HG03108 (cell line): ENCODE data around the gene ABCA5.
A peak's percentile ranks its signal among the peaks of the same experiment; 100 is the strongest.

Experiments used
- ATAC-seq: cut with Tn5 transposase; IDR thresholded peaks from one replicate; pipeline ENCODE4 v1.9.1; 2021; ENCODE audit warnings: moderate library complexity; ENCODE audit not compliant: unreplicated experiment

ABCA5 gene

DNA sequence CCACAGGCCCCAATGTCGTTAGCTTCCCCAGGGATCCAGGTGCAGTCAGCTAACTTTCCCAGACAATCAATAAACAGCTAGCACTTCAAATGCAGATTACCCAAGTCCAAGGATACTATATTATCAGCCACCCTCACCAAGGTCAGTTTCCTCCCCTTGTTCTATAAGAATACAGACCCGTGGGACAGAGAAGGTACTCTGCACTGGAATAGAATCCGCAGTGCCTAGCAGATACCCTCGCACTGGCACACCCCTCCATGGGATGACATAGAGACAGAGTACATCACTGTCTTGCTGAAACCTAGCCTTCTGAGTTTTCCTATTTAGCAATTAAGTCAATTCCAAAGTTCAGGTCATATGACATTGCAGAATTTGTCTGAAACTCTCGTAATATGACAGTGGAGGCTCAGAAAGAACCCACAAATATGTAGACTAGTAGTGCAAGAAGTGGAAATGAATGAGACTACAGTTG is 58.4 kb downstream of the ABCA5 start:
- no peak for ATAC-seq

DNA sequence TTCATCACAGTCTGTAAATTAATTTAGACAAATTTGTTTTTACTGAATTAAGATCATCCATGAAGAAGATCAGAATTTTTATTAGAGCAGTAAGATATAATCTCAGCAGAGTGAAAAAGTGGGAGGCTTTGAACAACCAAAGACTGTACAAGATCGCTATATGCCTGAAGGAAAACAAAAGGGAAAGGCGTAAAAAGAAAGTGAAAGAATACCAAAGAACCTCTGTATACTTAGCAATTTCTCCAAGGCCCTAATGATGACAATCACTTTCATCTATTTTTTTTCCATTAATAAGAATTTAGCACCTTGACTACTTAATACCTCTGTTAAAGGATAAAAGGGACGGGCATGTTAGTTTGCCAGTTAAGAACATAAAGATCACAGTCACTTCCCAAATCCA is 59.7 kb downstream of the ABCA5 start:
- ATAC-seq = no peak

DNA sequence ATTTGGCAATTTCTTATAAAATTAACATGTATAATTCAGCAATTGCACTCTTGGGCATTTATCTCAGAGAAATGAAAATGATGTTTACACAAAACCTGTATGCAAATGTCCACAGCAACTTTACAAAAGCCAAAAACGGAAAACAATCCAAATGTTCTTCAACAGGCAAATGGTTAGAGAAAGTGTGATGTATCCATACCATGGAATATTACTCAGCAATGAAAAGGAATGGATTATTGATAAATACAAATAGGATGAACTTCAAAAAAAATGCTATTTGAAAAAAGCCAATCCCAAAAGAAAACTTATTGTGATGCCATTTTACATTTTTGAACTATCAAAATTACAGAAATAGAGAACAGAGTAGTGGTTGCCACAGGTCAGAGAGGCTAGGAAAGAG is 61.1 kb downstream of the ABCA5 start:
- no peak for ATAC-seq

DNA sequence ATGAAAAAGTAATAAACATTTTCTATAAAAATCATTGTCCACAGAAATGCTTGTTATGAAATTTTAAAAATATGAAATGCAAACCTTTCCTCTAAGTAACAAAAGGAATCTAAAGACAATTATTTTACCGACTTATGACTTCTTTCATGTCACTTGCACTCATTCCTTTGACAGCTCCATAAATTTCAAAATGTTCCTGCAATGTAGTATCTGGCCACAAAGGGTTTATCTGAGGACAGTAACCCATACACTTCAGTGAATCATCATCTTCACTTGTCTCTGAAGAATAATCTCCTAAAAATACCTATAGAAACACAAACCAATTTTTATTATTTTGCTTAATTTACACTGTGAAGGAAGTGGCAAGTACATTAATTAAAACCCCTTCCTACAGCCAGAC is 72.7 kb downstream of the ABCA5 start:
- ATAC-seq = no peak

DNA sequence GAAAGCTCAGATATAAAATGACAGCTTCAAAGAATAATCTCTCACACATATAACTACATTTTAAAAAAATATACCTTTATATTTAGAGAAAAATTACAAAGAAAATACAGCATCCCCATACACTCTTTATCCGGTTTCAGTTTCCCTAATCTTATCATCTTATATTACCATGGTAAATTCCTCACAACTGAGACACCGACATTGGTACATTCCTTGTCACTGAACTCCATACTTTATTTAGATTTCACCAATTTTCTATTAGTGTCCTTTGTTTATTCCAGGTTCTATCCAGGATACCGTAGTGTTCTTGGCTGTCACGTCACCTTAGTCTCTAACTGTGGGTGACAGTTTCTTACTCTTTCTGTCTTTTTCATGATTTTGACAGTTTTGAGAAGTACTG is 76.3 kb downstream of the ABCA5 start:
- ATAC-seq = no peak

DNA sequence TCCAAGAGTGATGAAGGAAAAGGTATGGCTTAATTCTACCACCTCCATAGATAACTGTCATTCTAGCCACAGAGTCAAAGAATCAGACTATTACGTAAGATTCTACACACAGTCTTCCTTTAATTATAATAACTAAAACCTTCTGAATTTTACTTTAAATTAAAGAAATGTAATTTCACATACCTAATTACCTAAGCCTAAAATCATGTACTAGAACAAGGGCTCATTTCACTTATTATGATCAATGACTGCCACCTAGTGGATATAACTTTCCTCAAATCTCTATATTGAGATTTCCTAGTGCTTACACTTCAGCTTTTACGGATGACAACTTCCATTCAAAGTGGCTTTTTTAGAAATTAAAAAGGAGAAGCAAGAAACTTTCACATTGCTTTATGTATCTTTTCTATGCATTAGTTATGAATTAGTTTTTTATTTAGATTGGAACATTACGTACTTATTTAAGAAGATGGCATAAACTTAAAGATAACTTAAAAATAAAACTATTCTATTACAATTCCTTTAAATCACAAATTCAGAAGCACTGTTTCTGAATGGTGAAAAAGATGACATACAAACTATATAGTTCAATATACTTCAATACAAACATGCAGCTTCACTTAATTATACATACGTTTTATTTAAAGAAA is 80.1 kb downstream of the ABCA5 start:
- peak; percentile 64 for ATAC-seq

DNA sequence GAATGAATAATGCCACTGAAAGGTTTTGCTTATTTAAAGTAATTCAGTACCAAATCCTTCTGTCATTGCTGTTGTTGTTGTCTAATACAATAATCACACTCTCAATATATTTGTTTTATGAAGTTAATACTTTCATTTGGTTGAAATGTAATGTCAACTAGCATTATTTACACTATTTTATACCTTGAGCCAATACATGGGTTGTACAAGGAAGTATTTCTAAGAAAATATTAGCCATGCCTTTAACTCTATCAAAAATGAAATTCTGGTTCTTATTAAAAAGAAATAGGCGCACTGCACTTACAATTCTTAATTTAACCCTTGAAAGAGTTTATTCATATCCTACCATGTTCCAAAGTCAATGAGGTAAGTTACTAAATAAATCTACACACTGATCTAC is 80.7 kb downstream of the ABCA5 start:
- ATAC-seq = no peak

DNA sequence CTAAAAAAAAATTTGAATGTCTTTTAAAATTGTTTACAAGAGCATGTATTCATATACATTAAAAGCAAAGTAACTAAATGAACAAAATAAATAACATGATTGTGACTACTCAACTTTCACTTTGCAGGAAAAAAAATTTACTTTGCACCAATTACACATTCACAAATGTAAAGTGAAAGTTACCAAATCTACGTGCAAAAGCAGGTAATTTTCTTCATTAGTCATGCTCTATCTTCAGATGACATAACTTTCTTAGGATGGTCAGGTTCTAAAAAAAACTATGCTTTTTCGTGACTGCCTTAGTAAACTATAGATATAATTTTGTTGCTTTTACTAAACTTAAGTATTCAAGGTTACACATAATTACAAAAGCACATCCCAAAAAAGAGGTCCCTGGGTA is 81.3 kb downstream of the ABCA5 start:
- no peak for ATAC-seq

DNA sequence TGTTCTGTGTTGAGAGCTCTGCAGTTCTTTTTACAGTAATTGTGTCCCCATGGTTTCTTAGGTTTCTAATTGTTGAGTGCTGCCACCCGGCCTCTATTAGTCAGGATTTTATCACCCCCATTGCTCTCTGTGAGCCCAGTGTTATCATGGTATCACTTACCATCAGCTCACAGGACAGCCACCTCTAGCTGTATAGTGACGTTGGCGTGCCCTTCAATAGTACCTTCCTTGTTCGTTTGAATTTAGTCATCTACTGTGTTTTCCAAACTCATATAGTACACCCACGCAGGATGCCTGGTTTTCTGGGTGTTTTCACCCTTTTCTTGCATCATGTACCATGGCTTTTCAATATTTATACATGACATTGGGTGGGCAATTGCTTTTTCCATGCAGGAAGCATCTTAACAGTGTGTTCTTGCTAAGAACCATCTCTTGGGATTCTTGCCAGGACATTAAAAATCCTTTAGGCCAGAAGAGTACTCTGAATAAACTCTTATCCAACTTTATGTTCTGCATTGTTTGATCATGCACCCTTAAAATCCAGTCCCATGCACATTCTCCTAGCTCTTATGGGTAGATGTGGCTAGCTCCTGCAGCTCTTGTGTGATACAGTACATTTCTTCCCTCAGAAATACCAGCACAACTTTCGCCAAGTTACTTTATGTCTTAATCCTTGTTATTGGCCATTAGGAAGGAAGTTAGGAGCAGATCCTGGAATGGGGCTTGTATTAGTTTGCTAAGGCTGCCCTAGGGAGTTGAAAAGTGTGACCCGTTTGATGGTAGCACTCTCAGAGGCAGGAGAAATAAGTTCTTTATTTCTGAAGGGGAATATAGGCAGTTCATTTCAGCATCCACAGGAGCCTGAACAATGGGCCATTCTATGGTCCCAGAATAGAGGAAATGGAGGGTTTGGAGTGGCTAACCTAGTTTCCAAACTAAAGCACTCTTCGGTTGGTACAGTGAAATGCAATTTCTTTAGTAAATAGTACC is 87.0 kb downstream of the ABCA5 start:
- no peak for ATAC-seq

DNA sequence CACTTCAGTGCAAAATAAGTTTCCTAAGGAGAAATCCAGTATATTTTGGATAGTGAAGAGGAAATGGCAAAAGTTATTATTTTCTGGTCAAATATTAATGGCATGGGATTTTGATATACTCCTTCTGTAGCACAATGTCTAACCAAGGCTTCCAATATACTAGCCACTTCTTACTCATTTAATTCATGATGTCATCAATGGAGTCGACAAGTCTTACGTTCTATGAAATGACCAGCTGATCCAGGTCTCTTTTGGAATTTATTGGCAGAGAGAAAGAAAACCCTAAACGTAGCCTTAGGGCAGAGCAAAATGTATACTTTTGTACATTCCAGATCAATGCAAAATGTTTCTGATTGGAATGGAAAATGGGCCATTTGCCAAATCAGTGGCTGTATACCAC is 90.0 kb downstream of the ABCA5 start:
- no peak for ATAC-seq

DNA sequence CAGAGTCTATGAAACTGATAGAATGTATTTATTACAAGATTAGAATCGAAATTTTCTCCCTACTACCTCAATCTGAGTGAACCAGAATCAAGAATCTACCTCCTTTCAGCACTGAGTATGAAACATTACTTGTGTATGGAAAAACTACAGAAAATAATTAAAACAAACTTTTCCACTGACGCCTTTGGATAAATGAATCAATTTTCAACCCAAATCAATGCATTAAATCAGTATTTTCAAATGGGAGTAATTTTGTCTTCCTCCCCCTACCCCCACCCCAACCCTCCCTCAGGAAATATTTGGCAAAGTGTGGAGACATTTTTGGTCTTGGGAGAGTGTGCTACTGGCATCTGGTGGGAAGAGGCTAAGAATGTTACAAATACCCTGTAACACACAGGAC is 90.5 kb downstream of the ABCA5 start:
- ATAC-seq = no peak

DNA sequence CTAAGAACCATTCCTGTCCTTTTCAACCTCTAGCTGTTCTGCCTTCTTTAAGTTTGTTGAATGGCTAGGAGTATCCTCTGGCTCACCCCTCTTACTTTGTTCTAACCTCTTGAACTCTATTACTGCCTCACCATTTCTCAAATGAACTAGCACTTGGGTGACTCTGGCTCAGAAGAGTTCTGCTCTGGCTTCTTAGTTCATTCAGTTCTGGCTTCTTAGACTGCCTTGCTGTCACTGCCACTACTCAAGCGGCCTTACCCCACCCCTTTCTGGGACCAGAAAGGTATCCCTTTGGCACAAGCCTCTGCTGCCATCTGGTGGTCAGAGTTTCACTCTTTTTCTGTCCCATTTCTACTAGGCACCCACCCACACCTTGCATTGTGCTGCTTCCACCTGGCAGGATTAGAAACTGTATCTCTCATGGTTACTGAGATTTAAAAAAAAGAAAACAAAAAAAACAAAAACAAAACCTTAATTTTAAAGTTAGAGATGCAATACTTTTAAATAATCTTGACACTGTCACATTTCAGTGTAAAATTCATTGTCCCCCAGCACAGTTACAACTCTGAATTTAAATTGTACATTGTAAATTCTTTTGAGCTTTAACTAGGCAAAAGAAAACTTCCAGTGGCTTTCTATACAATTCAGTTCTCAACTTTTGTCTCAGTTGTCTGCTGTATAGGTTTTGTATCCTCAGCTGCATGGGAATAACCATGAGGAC is 91.4 kb downstream of the ABCA5 start:
- peak; percentile 79 for ATAC-seq

DNA sequence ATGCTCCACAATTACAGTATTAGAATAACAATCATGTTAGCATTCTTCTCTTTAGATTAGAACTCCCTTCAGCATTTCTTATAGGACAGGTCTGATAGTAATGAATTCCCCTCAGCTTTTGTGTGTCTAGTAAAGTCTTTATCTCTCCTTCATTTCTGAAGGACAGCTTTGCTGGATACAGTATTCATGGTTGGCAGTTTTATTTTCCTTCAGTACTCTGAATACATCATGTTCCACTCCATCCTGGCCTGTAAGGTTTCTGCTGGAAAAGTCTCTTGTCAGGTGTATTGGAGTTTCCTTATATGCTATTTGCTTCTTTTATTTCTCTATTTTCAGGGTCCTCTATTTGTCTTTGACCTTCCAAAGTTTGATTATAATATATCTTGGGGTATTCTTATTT is 94.3 kb downstream of the ABCA5 start:
- ATAC-seq = no peak

DNA sequence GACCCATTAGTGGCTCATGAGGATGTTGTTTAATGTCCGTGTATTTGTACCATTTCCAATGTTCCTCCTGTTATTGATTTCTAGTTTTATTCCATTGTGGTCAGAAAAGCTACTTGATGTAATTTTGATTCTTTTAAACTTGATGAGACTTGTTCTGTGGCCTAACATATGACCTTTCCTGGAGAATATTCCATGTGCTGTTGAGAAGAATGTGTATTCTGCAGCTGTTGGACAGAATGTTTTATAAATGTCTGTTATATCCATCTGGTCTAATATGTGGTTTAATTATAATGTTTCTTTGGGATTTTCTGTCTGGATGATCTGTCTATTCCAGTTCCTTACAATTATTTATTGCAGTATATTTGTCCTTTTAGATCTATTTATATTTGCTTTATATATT is 95.4 kb downstream of the ABCA5 start:
- no peak for ATAC-seq

DNA sequence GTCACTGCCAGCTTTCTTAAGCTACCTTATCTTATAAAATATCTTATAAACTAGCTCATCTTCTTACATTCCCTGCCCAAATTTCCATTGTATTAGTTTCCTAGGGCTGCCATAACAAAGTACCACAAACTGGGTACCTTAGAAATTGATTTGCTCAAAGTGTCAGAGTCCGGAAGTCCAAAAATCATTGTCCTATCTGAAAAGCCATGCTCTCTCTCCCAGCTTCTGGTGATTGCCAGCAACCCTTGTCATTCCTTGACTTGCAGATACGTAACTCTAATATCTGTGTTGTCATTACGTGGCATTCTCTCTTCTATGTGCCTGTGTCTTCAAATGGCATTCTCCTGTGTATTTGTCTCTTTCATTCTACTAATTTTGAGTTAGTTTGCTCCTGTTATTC is 96.0 kb downstream of the ABCA5 start:
- ATAC-seq = no peak

DNA sequence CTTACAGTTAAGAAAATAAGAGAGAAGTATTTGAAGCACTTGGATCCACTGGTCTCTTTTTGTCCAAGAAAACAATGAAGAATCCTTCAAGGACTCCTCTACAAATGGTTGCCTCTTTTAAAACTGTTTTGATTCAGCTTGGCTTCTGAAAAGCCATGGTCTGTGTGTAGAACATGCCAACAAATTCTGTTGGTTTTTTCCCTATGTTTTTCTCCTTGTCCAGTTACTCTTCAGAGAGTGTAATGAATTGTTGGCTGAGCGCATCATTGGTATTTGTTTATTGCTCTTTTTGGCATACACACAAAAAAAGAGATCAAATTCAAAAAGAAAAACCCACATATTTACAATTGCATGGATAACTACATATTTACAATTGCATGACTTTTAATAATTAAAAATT is 98.4 kb downstream of the ABCA5 start, which contains the start of gene ABCA10:
ABCA10 (minus strand) TSS at position 249 of the 400 bp plus-strand sequence. CDS start 3,466 bp downstream, outside the sequence.
- no peak for ATAC-seq

DNA sequence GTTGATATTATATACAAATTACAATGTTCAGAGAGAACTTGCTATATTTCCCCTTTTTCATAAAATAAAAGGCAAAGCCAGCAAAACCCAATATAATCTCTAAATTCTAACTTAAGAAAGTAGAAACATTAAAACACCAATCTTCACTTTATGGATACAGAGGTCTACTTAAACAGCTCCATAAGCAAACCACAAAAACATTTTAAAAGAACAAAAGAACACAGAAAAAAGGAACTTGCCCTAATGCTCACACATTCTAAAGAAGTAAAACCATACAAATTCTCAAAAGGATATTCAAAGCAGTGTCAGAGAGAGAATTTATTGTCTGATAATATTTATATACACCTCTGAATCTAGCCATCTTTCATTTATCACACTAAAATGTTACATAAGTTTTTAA is 98.9 kb downstream of the ABCA5 start:
- ATAC-seq = no peak

DNA sequence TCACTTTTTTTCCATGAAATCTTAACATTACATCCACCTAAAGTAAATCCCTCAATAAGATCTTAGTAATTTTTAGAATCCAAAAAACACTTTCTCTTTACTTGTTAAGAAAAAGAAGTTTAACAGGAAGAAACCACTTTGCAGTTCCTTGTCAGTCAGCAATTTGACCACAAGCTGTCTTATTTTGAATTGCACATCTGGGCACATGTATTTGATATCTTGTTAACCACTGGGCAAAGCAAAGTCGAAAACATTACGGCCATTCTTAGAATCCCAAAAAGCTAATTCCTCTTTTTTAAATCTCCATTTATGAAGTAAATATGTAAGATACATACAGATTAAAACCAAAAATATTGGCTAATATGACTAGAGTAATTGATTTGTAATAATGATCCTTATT is 99.4 kb downstream of the ABCA5 start:
- no peak for ATAC-seq

DNA sequence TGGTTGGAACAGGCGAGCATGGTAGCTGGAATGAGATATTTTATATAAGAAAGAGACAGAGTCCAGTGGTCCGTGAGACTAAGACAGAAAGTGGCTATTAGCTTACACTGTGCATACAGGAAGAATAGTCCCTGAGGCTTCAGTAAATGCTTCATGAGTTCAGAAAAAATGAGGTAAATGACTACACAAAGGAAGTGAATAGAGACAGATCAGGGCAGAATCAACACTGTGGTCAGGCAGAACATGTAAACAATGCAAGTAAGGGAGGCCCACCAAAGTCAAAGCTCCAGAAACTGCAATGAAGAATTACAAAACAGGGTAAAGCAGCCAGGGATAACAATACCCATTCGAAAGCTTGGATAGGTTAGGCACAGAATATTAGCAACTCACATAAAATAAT is 103.1 kb downstream of the ABCA5 start:
- ATAC-seq = peak; percentile 90

DNA sequence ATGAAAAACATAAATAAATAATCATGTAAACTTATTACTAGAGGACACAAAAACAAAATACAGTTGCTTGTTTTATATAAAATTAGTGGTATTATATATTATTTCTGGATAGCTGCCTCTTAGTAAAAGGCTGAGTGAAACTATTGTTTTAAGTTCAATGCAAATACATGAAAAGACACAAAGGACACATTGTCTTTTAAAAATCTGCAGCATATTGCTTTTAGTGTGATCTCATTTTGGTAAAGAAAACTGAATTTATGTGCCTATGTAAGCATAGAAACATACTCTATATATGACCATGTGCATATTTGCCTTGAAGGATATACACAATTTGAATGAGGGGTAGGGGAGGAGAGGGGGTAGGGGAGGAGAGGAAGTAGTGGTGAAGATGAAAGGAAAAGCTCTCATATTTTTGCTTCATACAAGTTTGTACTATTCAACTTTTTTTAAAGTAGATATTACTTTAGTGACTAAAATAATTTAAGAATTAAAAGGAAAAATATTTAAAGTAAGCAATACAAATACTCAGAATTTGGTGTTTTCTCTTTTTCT is 104.2 kb downstream of the ABCA5 start:
- no peak for ATAC-seq

DNA sequence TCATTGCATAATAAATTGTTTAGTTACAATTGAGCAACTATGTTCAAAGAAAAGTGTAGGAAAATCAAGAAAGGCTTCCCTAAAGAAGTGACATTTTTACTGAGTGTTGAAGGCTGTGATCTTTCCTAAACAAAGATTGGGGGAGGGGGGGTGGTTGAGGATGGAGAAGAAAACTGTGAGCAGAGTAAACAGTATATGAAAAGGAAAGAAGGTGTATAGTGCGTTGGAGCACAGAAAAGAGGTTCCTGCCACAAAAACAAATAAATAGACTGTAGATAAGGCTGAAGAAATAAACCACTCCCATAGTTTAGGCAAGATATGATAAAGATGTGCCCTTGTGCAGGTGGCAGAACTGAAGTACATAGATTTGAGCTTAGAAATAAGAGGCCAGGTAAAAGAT is 106.8 kb downstream of the ABCA5 start:
- ATAC-seq = no peak
